HFF-Myc (cell line): ENCODE data around the gene FEZ2.

Experiments used
- DNase-seq: peaks from one replicate; pipeline ENCODE4 v3.0.0-alpha.2; 2011; ENCODE audit warnings: low read depth; ENCODE audit errors: extremely low read depth
- H3K4me3 ChIP-seq: replicated peaks from 2 replicates; pipeline ENCODE4 v1.5.1; 2011; ENCODE audit warnings: low read depth, mild to moderate bottlenecking, control low read depth, low read length
- CTCF ChIP-seq: IDR thresholded peaks from 2 replicates; pipeline ENCODE4 v1.5.1; 2012; ENCODE audit warnings: mild to moderate bottlenecking, low read depth, low read length, control low read depth; ENCODE audit errors: missing control alignments

Gene FEZ2

DNA sequence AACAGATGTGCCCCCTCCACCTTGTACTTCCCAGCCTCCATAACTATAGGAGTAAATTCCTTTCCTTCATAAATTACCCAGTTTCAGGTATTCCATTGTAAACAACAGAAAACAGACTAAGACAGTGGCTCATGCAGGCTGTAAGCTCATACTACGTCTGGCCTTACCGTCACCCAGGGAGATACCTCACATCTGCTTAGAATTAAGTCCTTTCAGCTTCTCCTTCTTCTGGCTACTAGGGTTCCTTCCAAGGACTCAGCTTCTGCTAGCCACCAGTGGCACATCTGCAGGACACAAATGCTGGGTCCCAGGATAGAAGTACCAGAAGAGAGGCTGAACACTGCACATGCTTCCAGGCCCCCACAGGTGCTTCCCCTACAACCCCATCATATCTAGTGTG is 22.4 kb upstream of the FEZ2 start:
- DNase-seq = no peak
- H3K4me3 ChIP-seq = no peak overlapping the region
- no peak for TF ChIP-seq CTCF

- H3K4me3 ChIP-seq = no peak overlapping the region
- DNase-seq = no peak
- TF ChIP-seq CTCF = no peak
Observed at GRCh38 chr2:36618381-36618780, 20.4 kb upstream of the FEZ2 start.

- no peak overlapping the region for H3K4me3 ChIP-seq
- no peak for DNase-seq
Observed at GRCh38 chr2:36616947-36617346, 19.0 kb upstream of the FEZ2 start.

GRCh38 chr2:36615222-36615621 is 17.3 kb upstream of the FEZ2 start:
- no peak for DNase-seq
- no peak for TF ChIP-seq CTCF
- no peak overlapping the region for H3K4me3 ChIP-seq

More at GRCh38 chr2:36616947-36617346, 19.0 kb upstream of the FEZ2 start:
- TF ChIP-seq CTCF = no peak

GRCh38 chr2:36613801-36614200 is 15.8 kb upstream of the FEZ2 start:
- no peak for TF ChIP-seq CTCF

GRCh38 chr2:36611316-36611990 is 13.5 kb upstream of the FEZ2 start:
- no peak for TF ChIP-seq CTCF
- H3K4me3 ChIP-seq = no peak overlapping the region
- no peak for DNase-seq

More at GRCh38 chr2:36613801-36614200, 15.8 kb upstream of the FEZ2 start:
- H3K4me3 ChIP-seq = no peak overlapping the region
- no peak for DNase-seq

DNA sequence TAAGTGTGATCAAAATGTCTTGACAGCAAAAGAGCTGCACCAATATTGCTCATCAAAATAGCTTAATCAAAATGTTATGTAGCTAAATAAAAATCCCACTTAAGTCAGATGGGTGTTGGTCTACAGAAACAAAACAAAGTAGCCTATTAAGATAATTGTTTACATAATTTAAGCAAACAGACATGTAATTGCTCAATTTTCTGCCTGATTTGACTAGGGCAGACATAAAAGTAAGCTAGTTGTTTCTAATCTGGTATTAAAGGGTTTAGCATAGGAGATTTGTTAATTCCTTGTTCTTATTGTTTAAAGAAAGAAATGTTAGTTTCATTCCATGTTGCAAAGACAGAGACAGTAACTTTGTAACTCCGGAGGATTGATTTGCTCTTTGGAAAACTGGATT is 11.5 kb upstream of the FEZ2 start:
- no peak for TF ChIP-seq CTCF
- no peak for DNase-seq
- H3K4me3 ChIP-seq = no peak overlapping the region
